ENCODE data around the gene CAMK2A. TPM values are rescaled to one million over a fixed set of nuclear protein-coding genes. Genes with fewer than 3 reads are reported as not detected.

Gene CAMK2A
- total RNA-seq, 1 experiment from 2014 or later: 0.33 TPM

DNA sequence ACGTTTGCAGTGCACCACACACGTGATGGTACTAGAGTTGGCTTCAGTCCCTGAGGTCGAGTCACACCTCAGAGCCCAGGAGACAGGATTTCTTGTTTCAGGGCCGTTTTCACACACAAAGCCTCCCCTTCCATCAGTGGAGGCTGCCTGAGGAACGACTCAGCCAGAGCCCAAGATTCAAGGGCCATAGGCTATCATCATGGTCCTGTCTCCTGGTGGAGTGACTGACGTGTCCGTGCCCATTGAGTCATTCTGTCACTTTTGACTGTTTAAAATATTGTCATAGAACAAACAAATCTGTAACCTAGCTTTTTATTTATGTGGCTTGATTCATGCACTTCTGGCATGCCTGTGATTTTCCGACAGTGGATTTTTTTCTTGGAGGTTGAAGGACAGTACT is 28.3 kb downstream of the CAMK2A start:
- peaks cover 8 to 17% of the 10 kb centered on the region in 2 experiments for H3K4me1 Mint-ChIP-seq
- Histone ChIP-seq H2BK12ac (ENCODE audit: insufficient read length, low read depth, low read length) (no peak overlapping the region), H3K9ac (ENCODE audit: extremely low read depth, insufficient read length, low read length) (no peak overlapping the region), H3K9me3 (ENCODE audit: control insufficient read depth, low read depth, low read length) (no peaks in the 10 kb centered on the region), H2BK15ac (ENCODE audit: low read depth, low read length) (no peak overlapping the region), H3K27ac (ENCODE audit: insufficient read length, low read depth, low read length) (no peak overlapping the region), H4K5ac (ENCODE audit: insufficient read length, low read depth, low read length) (no peak overlapping the region), H3K27me3 (ENCODE audit: insufficient read depth, low read length) (no peaks in the 10 kb centered on the region), H3K4me1 (ENCODE audit: insufficient read depth, low read length) (no peaks in the 10 kb centered on the region), H3K18ac (ENCODE audit: insufficient read length, low read depth, low read length) (no peak overlapping the region), H3K23me2 (ENCODE audit: insufficient read length, low read depth, low read length, poor library complexity, severe bottlenecking) (no peaks in the 10 kb centered on the region), H3K4ac (ENCODE audit: low read depth, low read length) (no peak overlapping the region), H2BK20ac (ENCODE audit: low read depth, low read length, poor library complexity, severe bottlenecking) (no peak overlapping the region), H3K14ac (ENCODE audit: insufficient read depth, low read length) (no peak overlapping the region), H3T11ph (ENCODE audit: low read length) (no peak overlapping the region), H4K8ac (replicated peaks; ENCODE audit: insufficient read length, low read depth, low read length) (no peak overlapping the region), H4K20me1 (ENCODE audit: control insufficient read depth, insufficient read depth, insufficient read length) (no peaks in the 10 kb centered on the region), H3K56ac (ENCODE audit: insufficient read length, low read depth, low read length) (no peak overlapping the region), H3K79me2 (ENCODE audit: insufficient read depth, low read length) (no peaks in the 10 kb centered on the region), H2AFZ (ENCODE audit: low read length) (no peak overlapping the region), H2BK5ac (ENCODE audit: insufficient read length, low read length) (no peak overlapping the region), H4K91ac (ENCODE audit: insufficient read length, low read depth, low read length) (no peak overlapping the region), H3K4me2 (ENCODE audit: insufficient read depth, insufficient read length, low read length) (no peak overlapping the region), H2BK120ac (ENCODE audit: low read depth, low read length, poor library complexity, severe bottlenecking) (no peak overlapping the region), H2AK5ac (ENCODE audit: insufficient read length, low read length) (no peak overlapping the region), H3K79me1 (ENCODE audit: insufficient read depth, low read depth, low read length, poor library complexity, severe bottlenecking) (no peaks in the 10 kb centered on the region), H3K23ac (ENCODE audit: insufficient read length, low read depth, low read length) (no peak overlapping the region)
- no peaks in the 10 kb centered on the region for H3K9me3 Mint-ChIP-seq
- H3K4me3 Mint-ChIP-seq: no peak overlapping the region
- no peak overlapping the region; a peak in 1 of 7 replicates for H3K27ac Mint-ChIP-seq
- WGBS (ENCODE audit: extremely low coverage, insufficient read length, low lambda C conversion rate): no CpG with 5 or more reads among the region's 8 CpGs
- DNase-seq: no peak
- no peaks in the 10 kb centered on the region; a peak in 1 of 7 replicates for H3K36me3 Mint-ChIP-seq (ENCODE audit: insufficient read depth in 1 of 3, low read depth in 3 of 3)
- TF ChIP-seq, protein P1, sequence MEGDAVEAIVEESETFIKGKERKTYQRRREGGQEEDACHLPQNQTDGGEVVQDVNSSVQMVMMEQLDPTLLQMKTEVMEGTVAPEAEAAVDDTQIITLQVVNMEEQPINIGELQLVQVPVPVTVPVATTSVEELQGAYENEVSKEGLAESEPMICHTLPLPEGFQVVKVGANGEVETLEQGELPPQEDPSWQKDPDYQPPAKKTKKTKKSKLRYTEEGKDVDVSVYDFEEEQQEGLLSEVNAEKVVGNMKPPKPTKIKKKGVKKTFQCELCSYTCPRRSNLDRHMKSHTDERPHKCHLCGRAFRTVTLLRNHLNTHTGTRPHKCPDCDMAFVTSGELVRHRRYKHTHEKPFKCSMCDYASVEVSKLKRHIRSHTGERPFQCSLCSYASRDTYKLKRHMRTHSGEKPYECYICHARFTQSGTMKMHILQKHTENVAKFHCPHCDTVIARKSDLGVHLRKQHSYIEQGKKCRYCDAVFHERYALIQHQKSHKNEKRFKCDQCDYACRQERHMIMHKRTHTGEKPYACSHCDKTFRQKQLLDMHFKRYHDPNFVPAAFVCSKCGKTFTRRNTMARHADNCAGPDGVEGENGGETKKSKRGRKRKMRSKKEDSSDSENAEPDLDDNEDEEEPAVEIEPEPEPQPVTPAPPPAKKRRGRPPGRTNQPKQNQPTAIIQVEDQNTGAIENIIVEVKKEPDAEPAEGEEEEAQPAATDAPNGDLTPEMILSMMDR (conservative IDR thresholded peaks at IDR 0.05): no peak
- peaks cover 9% of the 10 kb centered on the region for H3K27me3 Mint-ChIP-seq (ENCODE audit: low read depth)

Data from H9 (cell line).